ENCODE measurements around the gene TCP10L. TPM values are rescaled to one million over a fixed set of nuclear protein-coding genes. Genes with fewer than 3 reads are reported as not detected.

TCP10L gene
- total and polyA plus RNA-seq, 4 donors = 1.1 to 8.0 (median 2.8) TPM

GRCh38 chr21:32584472-32584871 lies 851 bp downstream of the TCP10L start:
- Histone ChIP-seq H3K4me1 (ENCODE audit: control insufficient read depth in 4 of 4, insufficient read depth in 4 of 4, low read length in 3 of 4) (peaks cover 0 to 9% (median 2%) of the 10 kb centered on the region in 4 donors), H3K27me3 (ENCODE audit: control insufficient read depth in 4 of 4, insufficient read depth in 4 of 4, low read length in 3 of 4) (no peaks in the 10 kb centered on the region), H3K4me3 (ENCODE audit: low read depth in 1 of 3, low read length in 3 of 3) (no peak overlapping the region), H3K27ac (ENCODE audit: low read depth in 1 of 2, low read length in 2 of 2) (no peak overlapping the region), H3K9ac (ENCODE audit: low read depth in 1 of 2, low read length in 2 of 2) (no peak overlapping the region), H3K9me3 (ENCODE audit: control insufficient read depth in 4 of 4, low read length in 3 of 4) (no peaks in the 10 kb centered on the region), H3K36me3 (ENCODE audit: control insufficient read depth in 4 of 4, insufficient read depth in 3 of 4, low read depth in 1 of 4, low read length in 3 of 4) (no peaks in the 10 kb centered on the region)
- no peak for TF ChIP-seq TAF1 (conservative IDR thresholded peaks at IDR 0.05)
- TF ChIP-seq SP1 (IDR thresholded peaks at IDR 0.05) = no peak
- no peak for TF ChIP-seq RXRA (IDR thresholded peaks at IDR 0.05)
- no peak for TF ChIP-seq EGR1 (IDR thresholded peaks at IDR 0.05; ENCODE audit: low read depth in 2 of 2)
- no peak for TF ChIP-seq GABPA (IDR thresholded peaks at IDR 0.05 in 1 of 2, conservative IDR thresholded peaks at IDR 0.05 in 1 of 2)
- no peak for TF ChIP-seq CTCF (IDR thresholded peaks at IDR 0.05; ENCODE audit: low read depth, low read length, missing input control)
- no peak for TF ChIP-seq MAX (IDR thresholded peaks at IDR 0.05)
- TF ChIP-seq NR2F2 (IDR thresholded peaks at IDR 0.05) = no peak
- no peak for TF ChIP-seq FOXA1 (IDR thresholded peaks at IDR 0.05)
- TF ChIP-seq HNF4G (IDR thresholded peaks at IDR 0.05) = no peak
- TF ChIP-seq ATF3 (IDR thresholded peaks at IDR 0.05) = no peak
- no peak for TF ChIP-seq RAD21 (IDR thresholded peaks at IDR 0.05)
- TF ChIP-seq JUND (IDR thresholded peaks at IDR 0.05) = no peak
- TF ChIP-seq HNF4A (conservative IDR thresholded peaks at IDR 0.05) = no peak
- no peak for TF ChIP-seq REST (IDR thresholded peaks at IDR 0.05)
- no peak for TF ChIP-seq YY1 (IDR thresholded peaks at IDR 0.05)
- no peak for TF ChIP-seq FOXA2 (IDR thresholded peaks at IDR 0.05)
- DNase-seq (ENCODE audit: low spot score) = no peak
- 88% methylated on average over 8 of the region's 8 CpGs for WGBS

GRCh38 chr21:32581732-32582131 lies 3.6 kb downstream of the TCP10L start:
- H3K9me3 ChIP-seq (ENCODE audit: control insufficient read depth in 4 of 4, low read length in 3 of 4) = no peaks in the 10 kb centered on the region
- peaks cover 0 to 8% (median 0%) of the 10 kb centered on the region in 4 donors for H3K4me1 ChIP-seq (ENCODE audit: control insufficient read depth in 4 of 4, insufficient read depth in 4 of 4, low read length in 3 of 4)
- H3K27ac ChIP-seq (ENCODE audit: low read depth in 1 of 2, low read length in 2 of 2) = no peak overlapping the region
- H3K36me3 ChIP-seq (ENCODE audit: control insufficient read depth in 4 of 4, insufficient read depth in 3 of 4, low read depth in 1 of 4, low read length in 3 of 4) = no peaks in the 10 kb centered on the region
- H3K27me3 ChIP-seq (ENCODE audit: control insufficient read depth in 4 of 4, insufficient read depth in 4 of 4, low read length in 3 of 4) = no peaks in the 10 kb centered on the region
- no peak overlapping the region for H3K9ac ChIP-seq (ENCODE audit: low read depth in 1 of 2, low read length in 2 of 2)
- H3K4me3 ChIP-seq (ENCODE audit: low read depth in 1 of 3, low read length in 3 of 3) = no peak overlapping the region
- WGBS = 95% methylated on average over 13 of the region's 13 CpGs
- no peak for DNase-seq (ENCODE audit: low spot score)
- TF ChIP-seq RAD21 (IDR thresholded peaks at IDR 0.05) (no peak), SP1 (IDR thresholded peaks at IDR 0.05) (no peak), CTCF (IDR thresholded peaks at IDR 0.05; ENCODE audit: low read depth, low read length, missing input control) (no peak), NR2F2 (IDR thresholded peaks at IDR 0.05) (no peak), HNF4A (conservative IDR thresholded peaks at IDR 0.05) (no peak), ZBTB33 (IDR thresholded peaks at IDR 0.05) (no peak), YY1 (IDR thresholded peaks at IDR 0.05) (no peak), MAX (IDR thresholded peaks at IDR 0.05) (no peak), REST (IDR thresholded peaks at IDR 0.05) (no peak), JUND (IDR thresholded peaks at IDR 0.05) (no peak), HNF4G (IDR thresholded peaks at IDR 0.05) (no peak)
